ENCODE results near the gene MKX.

- TF ChIP-seq CTCF (conservative IDR thresholded peaks at IDR 0.05; ENCODE audit: low read length) (no peak), EZH2phosphoT487 (IDR thresholded peaks at IDR 0.05; ENCODE audit: borderline replicate concordance, low read depth, low read length) (no peak)
These were observed 120.7 kb downstream of the MKX start for GRCh38 chr10:27624941-27625340.
